Measurements from ENCODE around the gene MMP7.

Gene MMP7

GRCh38 chr11:102530558-102530957 lies at the start of gene MMP7:
Gene MMP7, minus strand, starts transcription at chr11:102530747. Its CDS starts 47 bp downstream, at chr11:102530700.
- DNase-seq, result no peak

- DNase-seq, result no peak
Measured at GRCh38 chr11:102577723-102578122, 47.2 kb upstream of the MMP7 start.

GRCh38 chr11:102577182-102577581 lies 46.6 kb upstream of the MMP7 start:
- DNase-seq, result no peak

GRCh38 chr11:102576350-102576749 lies 45.8 kb upstream of the MMP7 start:
- DNase-seq, result no peak

GRCh38 chr11:102575012-102575411 lies 44.5 kb upstream of the MMP7 start:
- DNase-seq, result no peak

GRCh38 chr11:102573851-102574250 lies 43.3 kb upstream of the MMP7 start:
- no peak for DNase-seq

GRCh38 chr11:102572554-102573220 lies 42.1 kb upstream of the MMP7 start:
- DNase-seq, result no peak

- DNase-seq, result no peak
Measured at GRCh38 chr11:102568851-102569250, 38.3 kb upstream of the MMP7 start.

GRCh38 chr11:102566112-102566511 lies 35.6 kb upstream of the MMP7 start:
- no peak for DNase-seq

- DNase-seq, result no peak
Measured at GRCh38 chr11:102564110-102564509, 33.6 kb upstream of the MMP7 start.

GRCh38 chr11:102561636-102562035 lies 31.1 kb upstream of the MMP7 start:
- DNase-seq, result no peak

- no peak for DNase-seq
Measured at GRCh38 chr11:102560555-102561011, 30.0 kb upstream of the MMP7 start.

- DNase-seq, result no peak
Measured at GRCh38 chr11:102559839-102560238, 29.3 kb upstream of the MMP7 start.

- no peak for DNase-seq
Measured at GRCh38 chr11:102555091-102555490, 24.5 kb upstream of the MMP7 start.

GRCh38 chr11:102553835-102554282 lies 23.3 kb upstream of the MMP7 start:
- no peak for DNase-seq

GRCh38 chr11:102552447-102553194 lies 22.1 kb upstream of the MMP7 start:
- peak; percentile 37 for DNase-seq

GRCh38 chr11:102552020-102552419 lies 21.5 kb upstream of the MMP7 start:
- DNase-seq, result no peak

- DNase-seq, result peak; percentile 6
Measured at GRCh38 chr11:102551169-102551781, 20.7 kb upstream of the MMP7 start.

- no peak for DNase-seq
Measured at GRCh38 chr11:102546923-102547471, 16.4 kb upstream of the MMP7 start.

GRCh38 chr11:102546427-102546826 lies 15.9 kb upstream of the MMP7 start:
- DNase-seq, result no peak

- no peak for DNase-seq
Measured at GRCh38 chr11:102545701-102546100, 15.2 kb upstream of the MMP7 start.

- no peak for DNase-seq
Measured at GRCh38 chr11:102544594-102544993, 14.0 kb upstream of the MMP7 start.

GRCh38 chr11:102539567-102539966 lies 9.0 kb upstream of the MMP7 start:
- no peak for DNase-seq

- no peak for DNase-seq
Measured at GRCh38 chr11:102538932-102539331, 8.4 kb upstream of the MMP7 start.
